B cell (primary cell): ENCODE results near the gene MS4A18. TPM values are rescaled to one million over a fixed set of nuclear protein-coding genes. Genes with fewer than 3 reads are reported as not detected.

Experiments used
- ATAC-seq: fragments of 200-7000 bp; cut with Tn5 transposase; one replicate; pipeline ENCODE4 v1.10.0; 2021; ENCODE audit warnings: low read depth, mild to moderate bottlenecking, moderate number of reproducible peaks, moderate library complexity
- CTCF ChIA-PET: fragments of 350-600 bp; sonication (Branson Sonifier 250); formaldehyde crosslinking; loops from one replicate; lab custom pipeline; 2021; ENCODE audit warnings: antibody characterized with exemption, inconsistent platforms; lab: Charles Lee
- POLR2A ChIA-PET: fragments of 350-600 bp; sonication (Branson Sonifier 250); formaldehyde crosslinking; loops from one replicate; lab custom pipeline; 2021; ENCODE audit warnings: antibody characterized with exemption; lab: Charles Lee
- DNase-seq: peaks from one replicate; pipeline ENCODE4 v3.0.0; 2013
- H2AFZ ChIP-seq: 2 replicates; pipeline ENCODE4 v1.6.1; 2012; ENCODE audit warnings: mild to moderate bottlenecking, low read depth, low read length; ENCODE audit not compliant: insufficient read depth, poor library complexity, severe bottlenecking
- H3K27ac ChIP-seq, 2 donors: 1 replicate in 1 of 2; 2 replicates in 1 of 2; pipeline ENCODE4 v1.5.1; 2012 to 2013; ENCODE audit warnings: low read length in 2 of 2, mild to moderate bottlenecking in 2 of 2, moderate library complexity in 1 of 2
- H3K27me3 ChIP-seq, 4 experiments: fragments of 200-600 bp in 1 of 4; sonication (generic) in 1 of 4; replicated peaks in 1 of 4; 1 replicate in 2 of 4; 2 replicates in 2 of 4; pipeline versions ENCODE4 v1.6.1 to v1.7.0; 2013 to 2016; ENCODE audit warnings: low read length in 3 of 4, mild to moderate bottlenecking in 2 of 4, mixed read lengths in 1 of 4, moderate library complexity in 1 of 4; ENCODE audit not compliant: insufficient read depth in 4 of 4, control insufficient read depth in 3 of 4; ENCODE audit errors: control extremely low read depth in 1 of 4
- H3K36me3 ChIP-seq, 2 experiments: replicated peaks in 1 of 2; 1 replicate in 1 of 2; 2 replicates in 1 of 2; pipeline versions ENCODE4 v1.6.1 to v1.7.1; 2013; ENCODE audit warnings: low read length in 1 of 2; ENCODE audit not compliant: insufficient read depth in 2 of 2, control insufficient read depth in 1 of 2; ENCODE audit errors: control extremely low read depth in 1 of 2, extremely low read depth in 1 of 2
- H3K4me1 ChIP-seq, 2 donors: fragments of 200-600 bp in 1 of 2; sonication (generic) in 1 of 2; 1 replicate in 1 of 2; 2 replicates in 1 of 2; pipeline versions ENCODE4 v1.5.1 to v1.6.1; 2013 to 2017; ENCODE audit warnings: low read length in 2 of 2; ENCODE audit not compliant: control insufficient read depth in 2 of 2, insufficient read depth in 2 of 2
- H3K4me2 ChIP-seq: replicated peaks from 2 replicates; pipeline ENCODE3; 2012; ENCODE audit warnings: mild to moderate bottlenecking, low read depth, low read length; ENCODE audit not compliant: poor library complexity, severe bottlenecking
- H3K4me3 ChIP-seq, 5 experiments: fragments of 200-600 bp in 1 of 5; sonication (generic) in 1 of 5; 1 replicate in 3 of 5; 2 replicates in 2 of 5; pipeline versions ENCODE4 v1.5.1 to v1.7.0; 2011 to 2016; ENCODE audit warnings: low read length in 4 of 5, mild to moderate bottlenecking in 4 of 5, low read depth in 2 of 5, control low read depth in 1 of 5, moderate library complexity in 1 of 5; ENCODE audit not compliant: insufficient read depth in 1 of 5; ENCODE audit errors: control extremely low read depth in 1 of 5, extremely low read depth in 1 of 5
- H3K79me2 ChIP-seq: fragments of 200-600 bp; sonication (generic); one replicate; pipeline ENCODE4 v1.6.0; 2016; ENCODE audit warnings: low read length; ENCODE audit not compliant: control insufficient read depth, insufficient read depth
- H3K9ac ChIP-seq: fragments of 200-600 bp; sonication (generic); 2 replicates; pipeline ENCODE4 v1.6.1; 2017; ENCODE audit warnings: mild to moderate bottlenecking, low read length, moderate library complexity
- H3K9me3 ChIP-seq, 3 donors: one replicate each; pipeline versions ENCODE4 v1.6.1 to v1.7.1; 2013; ENCODE audit warnings: low read length in 2 of 3; ENCODE audit not compliant: control insufficient read depth in 2 of 3, insufficient read depth in 1 of 3; ENCODE audit errors: control extremely low read depth in 1 of 3
- H4K20me1 ChIP-seq: 2 replicates; pipeline ENCODE4 v1.6.0; 2012; ENCODE audit warnings: mild to moderate bottlenecking, low read length; ENCODE audit not compliant: insufficient read depth, control insufficient read depth, poor library complexity, severe bottlenecking
- H3K27ac Mint-ChIP-seq: one replicate; pipeline ENCODE4 v1.8.0; 2021; ENCODE audit warnings: mixed read lengths
- H3K27me3 Mint-ChIP-seq: one replicate; pipeline ENCODE4 v1.8.0; 2021; ENCODE audit warnings: mixed read lengths
- H3K4me1 Mint-ChIP-seq: one replicate; pipeline ENCODE4 v1.8.0; 2021; ENCODE audit warnings: mixed read lengths
- H3K4me3 Mint-ChIP-seq: one replicate; pipeline ENCODE4 v1.8.0; 2021; ENCODE audit warnings: mixed read lengths
- H3K9me3 Mint-ChIP-seq: one replicate; pipeline ENCODE4 v1.8.0; 2022; ENCODE audit warnings: mixed read lengths; ENCODE audit not compliant: insufficient read depth
- EZH2 ChIP-seq: IDR thresholded peaks from 2 replicates; pipeline ENCODE4 v1.6.1; 2012; ENCODE audit warnings: borderline replicate concordance, low read depth, mild to moderate bottlenecking, moderate library complexity, low read length; ENCODE audit not compliant: insufficient read depth, poor library complexity, severe bottlenecking
- WGBS: methylation state at CpG from one replicate; pipeline ENCODE4 v1.1.5; 2013; ENCODE audit warnings: missing lambda C conversion rate; ENCODE audit not compliant: insufficient coverage; 5-methylcytosine and 5-hydroxymethylcytosine counted together
- intact Hi-C: fragments of 100-400 bp; cut with micrococcal nuclease; formaldehyde crosslinking; loops from one replicate; pipeline ENCODE4 v1.10.0; 2022
- polyA plus RNA-seq: library from polyadenylated mRNA; depleted of rRNA; stranded (reverse); fragments of >200 nt; gene quantifications from 2 replicates; pipeline ENCODE4 v1.2.3, GENCODE V29; 2012
- total RNA-seq, 2 donors: library from RNA; stranded (reverse); fragments of 120-200 nt in 1 of 2; gene quantifications; 1 replicate in 1 of 2; 2 replicates in 1 of 2; pipeline versions ENCODE4 v1.2.3 to v1.2.4, GENCODE V29; 2013 to 2022
- TF ChIP-seq, protein P1 (sequence below): fragments of 200-600 bp; IDR thresholded peaks from one replicate; pipeline ENCODE4 v1.8.0; 2022; ENCODE audit warnings: antibody characterized with exemption, mild to moderate bottlenecking

The MS4A18 gene
- total and polyA plus RNA-seq, 2 donors (not counting 1 experiment from before 2014, with no cell fraction given): not detected

DNA sequence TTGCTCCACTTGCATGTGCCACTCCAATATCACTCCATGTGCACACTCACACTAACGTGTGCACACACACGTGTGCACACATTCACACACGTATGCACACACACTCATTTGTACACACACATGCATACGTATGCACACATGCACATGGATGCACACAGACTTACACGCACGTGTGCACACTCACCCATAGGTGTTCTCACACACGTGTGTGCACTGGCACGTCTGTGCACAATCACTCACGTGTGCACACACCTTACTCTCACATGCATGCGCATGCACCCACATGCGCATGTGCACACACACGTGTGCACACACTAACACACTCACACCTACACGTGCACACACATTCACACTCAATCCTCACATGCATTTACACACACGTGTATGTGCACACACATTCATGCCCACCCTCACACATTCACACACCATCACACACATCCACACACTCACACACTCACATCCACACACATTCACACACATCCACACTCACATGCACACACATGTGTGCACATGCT is 22.9 kb downstream of the MS4A18 start:
- WGBS: 96% methylated on average over 14 of the region's 14 CpGs

DNA sequence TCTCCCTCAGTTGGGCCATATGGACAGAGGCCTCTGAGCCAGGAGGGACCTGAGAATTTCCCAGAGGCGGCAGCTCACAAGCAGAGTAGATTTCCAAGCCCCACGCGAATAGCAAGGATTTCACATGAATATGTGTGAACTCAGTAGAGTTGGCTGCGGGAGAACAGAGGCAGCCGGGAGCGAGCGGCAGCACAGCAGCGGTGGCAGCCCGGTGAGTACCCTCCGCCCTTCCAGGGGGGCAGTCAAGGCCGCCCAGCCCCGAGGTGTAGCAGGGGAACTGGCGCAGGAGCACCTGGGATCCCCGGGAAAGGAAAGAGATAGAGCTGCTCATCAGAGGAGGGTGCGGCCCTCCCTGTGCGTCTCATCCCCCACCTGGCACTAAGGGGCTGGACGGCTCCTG is 23.7 kb downstream of the MS4A18 start:
- Histone ChIP-seq H2AFZ (no peak overlapping the region), H3K27ac (no peak overlapping the region), H3K9me3 (no peaks in the 10 kb centered on the region), H4K20me1 (no peaks in the 10 kb centered on the region), H3K4me3 (no peak overlapping the region), H3K27me3 (peaks cover 0 to 6% (median 0%) of the 10 kb centered on the region in 4 experiments), H3K9ac (no peak overlapping the region), H3K4me1 (no peaks in the 10 kb centered on the region), H3K36me3 (no peaks in the 10 kb centered on the region), H3K4me2 (no peak overlapping the region), H3K79me2 (no peaks in the 10 kb centered on the region)
- WGBS: 95% methylated on average over 17 of the region's 17 CpGs
- Mint-ChIP-seq H3K4me3 (no peak overlapping the region), H3K4me1 (no peaks in the 10 kb centered on the region), H3K27me3 (peaks cover 43% of the 10 kb centered on the region), H3K27ac (no peak overlapping the region), H3K9me3 (no peaks in the 10 kb centered on the region)
- ChIA-PET CTCF (no interaction called here), POLR2A (no interaction called here)
- no peak for TF ChIP-seq EZH2
- TF ChIP-seq, protein P1, sequence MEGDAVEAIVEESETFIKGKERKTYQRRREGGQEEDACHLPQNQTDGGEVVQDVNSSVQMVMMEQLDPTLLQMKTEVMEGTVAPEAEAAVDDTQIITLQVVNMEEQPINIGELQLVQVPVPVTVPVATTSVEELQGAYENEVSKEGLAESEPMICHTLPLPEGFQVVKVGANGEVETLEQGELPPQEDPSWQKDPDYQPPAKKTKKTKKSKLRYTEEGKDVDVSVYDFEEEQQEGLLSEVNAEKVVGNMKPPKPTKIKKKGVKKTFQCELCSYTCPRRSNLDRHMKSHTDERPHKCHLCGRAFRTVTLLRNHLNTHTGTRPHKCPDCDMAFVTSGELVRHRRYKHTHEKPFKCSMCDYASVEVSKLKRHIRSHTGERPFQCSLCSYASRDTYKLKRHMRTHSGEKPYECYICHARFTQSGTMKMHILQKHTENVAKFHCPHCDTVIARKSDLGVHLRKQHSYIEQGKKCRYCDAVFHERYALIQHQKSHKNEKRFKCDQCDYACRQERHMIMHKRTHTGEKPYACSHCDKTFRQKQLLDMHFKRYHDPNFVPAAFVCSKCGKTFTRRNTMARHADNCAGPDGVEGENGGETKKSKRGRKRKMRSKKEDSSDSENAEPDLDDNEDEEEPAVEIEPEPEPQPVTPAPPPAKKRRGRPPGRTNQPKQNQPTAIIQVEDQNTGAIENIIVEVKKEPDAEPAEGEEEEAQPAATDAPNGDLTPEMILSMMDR: no peak
- DNase-seq: no peak
- intact Hi-C loops: no loop called here
- no peak for ATAC-seq

More for the DNA sequence above, 22.9 kb downstream of the MS4A18 start:
- ChIA-PET POLR2A (no interaction called here), CTCF (interaction anchor here (0.7 to 1.1 kb wide), 2 partner anchors 16 to 400 kb away, joined by 3 read pairs; no protein-coding TSS in a partner anchor)
- ATAC-seq (no peak), DNase-seq (no peak)
- no peak overlapping the region for H3K9ac ChIP-seq
- peaks cover 0 to 1% (median 0%) of the 10 kb centered on the region in 3 donors for H3K9me3 ChIP-seq
- H3K27ac ChIP-seq: no peak overlapping the region
- no peak overlapping the region for H2AFZ ChIP-seq
- H3K79me2 ChIP-seq: no peaks in the 10 kb centered on the region
- no peaks in the 10 kb centered on the region for H3K36me3 ChIP-seq
- H4K20me1 ChIP-seq: no peaks in the 10 kb centered on the region
- no peaks in the 10 kb centered on the region for H3K9me3 Mint-ChIP-seq
- intact Hi-C loops: no loop called here
- no peak overlapping the region for H3K27ac Mint-ChIP-seq
- peaks cover 34% of the 10 kb centered on the region for H3K27me3 Mint-ChIP-seq
- H3K4me3 ChIP-seq: no peak overlapping the region
- no peaks in the 10 kb centered on the region for H3K4me1 ChIP-seq
- no peak overlapping the region for H3K4me3 Mint-ChIP-seq
- H3K27me3 ChIP-seq: peaks cover 0 to 6% (median 0%) of the 10 kb centered on the region in 4 experiments
- no peaks in the 10 kb centered on the region for H3K4me1 Mint-ChIP-seq
- H3K4me2 ChIP-seq: no peak overlapping the region
- no peak for TF ChIP-seq EZH2
- TF ChIP-seq, protein P1: no peak
